Measurements from ENCODE around the gene GALNTL6.

The GALNTL6 gene

GRCh38 chr4:172838111-172838510 lies 1024.9 kb downstream of the GALNTL6 start:
- H3K9me3 Mint-ChIP-seq, result no peaks in the 10 kb centered on the region
- H3K27me3 Mint-ChIP-seq (ENCODE audit: low read depth, poor library complexity), result peaks cover 4% of the 10 kb centered on the region
- TF ChIP-seq CTCF (IDR thresholded peaks at IDR 0.05), result no peak
- H3K27ac Mint-ChIP-seq, result no peak overlapping the region
- DNase-seq, result no peak
- peaks cover 5% of the 10 kb centered on the region for H3K4me1 Mint-ChIP-seq
- no peak overlapping the region for H3K4me3 Mint-ChIP-seq
- H3K36me3 Mint-ChIP-seq (ENCODE audit: low read depth), result no peaks in the 10 kb centered on the region

- TF ChIP-seq CTCF (IDR thresholded peaks at IDR 0.05), result no peak
- Mint-ChIP-seq H3K36me3 (ENCODE audit: low read depth) (no peaks in the 10 kb centered on the region), H3K27me3 (ENCODE audit: low read depth, poor library complexity) (peaks cover 4% of the 10 kb centered on the region), H3K4me3 (no peak overlapping the region), H3K9me3 (no peaks in the 10 kb centered on the region), H3K27ac (no peak overlapping the region), H3K4me1 (peaks cover 10% of the 10 kb centered on the region)
- no peak for DNase-seq
Measured at GRCh38 chr4:172838943-172839342, 1025.7 kb downstream of the GALNTL6 start.

GRCh38 chr4:172842779-172843178 lies 1029.6 kb downstream of the GALNTL6 start:
- Mint-ChIP-seq H3K9me3 (no peaks in the 10 kb centered on the region), H3K36me3 (ENCODE audit: low read depth) (no peaks in the 10 kb centered on the region), H3K4me3 (no peak overlapping the region), H3K4me1 (peaks cover 10% of the 10 kb centered on the region), H3K27me3 (ENCODE audit: low read depth, poor library complexity) (no peaks in the 10 kb centered on the region), H3K27ac (peak overlapping the region; percentile 87)
- no peak for DNase-seq
- no peak for TF ChIP-seq CTCF (IDR thresholded peaks at IDR 0.05)

- Mint-ChIP-seq H3K36me3 (ENCODE audit: low read depth) (no peaks in the 10 kb centered on the region), H3K4me1 (peaks cover 10% of the 10 kb centered on the region), H3K4me3 (no peak overlapping the region), H3K27ac (peak overlapping the region; percentile 87), H3K9me3 (no peaks in the 10 kb centered on the region), H3K27me3 (ENCODE audit: low read depth, poor library complexity) (no peaks in the 10 kb centered on the region)
- TF ChIP-seq CTCF (IDR thresholded peaks at IDR 0.05), result no peak
- DNase-seq, result no peak
Measured at GRCh38 chr4:172843192-172843591, 1030.0 kb downstream of the GALNTL6 start.

- no peak for TF ChIP-seq CTCF (IDR thresholded peaks at IDR 0.05)
- H3K27ac Mint-ChIP-seq, result no peak overlapping the region
- no peaks in the 10 kb centered on the region for H3K27me3 Mint-ChIP-seq (ENCODE audit: low read depth, poor library complexity)
- no peak overlapping the region for H3K4me3 Mint-ChIP-seq
- no peak for DNase-seq
- H3K9me3 Mint-ChIP-seq, result no peaks in the 10 kb centered on the region
- no peaks in the 10 kb centered on the region for H3K36me3 Mint-ChIP-seq (ENCODE audit: low read depth)
- peaks cover 10% of the 10 kb centered on the region for H3K4me1 Mint-ChIP-seq
Measured at GRCh38 chr4:172844556-172844955, 1031.4 kb downstream of the GALNTL6 start.

GRCh38 chr4:172845281-172845680 lies 1032.1 kb downstream of the GALNTL6 start:
- H3K4me1 Mint-ChIP-seq, result peaks cover 10% of the 10 kb centered on the region
- H3K9me3 Mint-ChIP-seq, result no peaks in the 10 kb centered on the region
- no peak overlapping the region for H3K4me3 Mint-ChIP-seq
- H3K36me3 Mint-ChIP-seq (ENCODE audit: low read depth), result no peaks in the 10 kb centered on the region
- no peak overlapping the region for H3K27ac Mint-ChIP-seq
- no peak for TF ChIP-seq CTCF (IDR thresholded peaks at IDR 0.05)
- DNase-seq, result no peak
- H3K27me3 Mint-ChIP-seq (ENCODE audit: low read depth, poor library complexity), result no peaks in the 10 kb centered on the region
